Neural progenitor cell (in vitro differentiated cells): ENCODE results near the gene VAV1. TPM values are rescaled to one million over a fixed set of nuclear protein-coding genes. Genes with fewer than 3 reads are reported as not detected.

ENCODE experiments used
- DNase-seq: peaks from one replicate; pipeline ENCODE4 v3.0.0-alpha.2; 2016; ENCODE audit warnings: low spot score
- H2AFZ ChIP-seq: fragments of 200-600 bp; sonication (generic); replicated peaks from 2 replicates; pipeline ENCODE4 v1.6.1; 2016; ENCODE audit warnings: antibody characterized with exemption
- H3F3A ChIP-seq: fragments of 200-600 bp; sonication (generic); 2 replicates; pipeline ENCODE4 v1.6.1; 2016; ENCODE audit warnings: antibody characterized with exemption, low read depth
- H3K27ac ChIP-seq: fragments of 200-600 bp; sonication (generic); 2 replicates; pipeline ENCODE4 v1.5.1; 2016; ENCODE audit warnings: mild to moderate bottlenecking
- H3K27me3 ChIP-seq: fragments of 200-600 bp; sonication (generic); 2 replicates; pipeline ENCODE4 v1.6.1; 2016; ENCODE audit warnings: mild to moderate bottlenecking, moderate library complexity
- H3K36me3 ChIP-seq: fragments of 200-600 bp; sonication (generic); 2 replicates; pipeline ENCODE4 v1.5.1; 2016
- H3K4me1 ChIP-seq: fragments of 200-600 bp; sonication (generic); 2 replicates; pipeline ENCODE4 v1.6.1; 2016; ENCODE audit warnings: mixed run types
- H3K4me2 ChIP-seq: fragments of 200-600 bp; sonication (generic); 2 replicates; pipeline ENCODE4 v1.6.1; 2016
- H3K4me3 ChIP-seq: fragments of 200-600 bp; sonication (generic); 2 replicates; pipeline ENCODE4 v1.5.1; 2016
- H3K79me2 ChIP-seq: fragments of 200-600 bp; sonication (generic); 2 replicates; pipeline ENCODE4 v1.6.1; 2016; ENCODE audit warnings: low read depth
- H3K9ac ChIP-seq: fragments of 200-600 bp; sonication (generic); 2 replicates; pipeline ENCODE4 v1.6.1; 2016
- H3K9me3 ChIP-seq: fragments of 200-600 bp; sonication (generic); 2 replicates; pipeline ENCODE4 v1.5.1; 2016; ENCODE audit warnings: low read depth
- H4K20me1 ChIP-seq: fragments of 200-600 bp; sonication (generic); 2 replicates; pipeline ENCODE4 v1.6.1; 2016; ENCODE audit warnings: low read depth
- H3K27ac Mint-ChIP-seq: 3 replicates; pipeline ENCODE4 v1.8.0; 2021; ENCODE audit warnings: mixed read lengths
- H3K27me3 Mint-ChIP-seq: 2 replicates; pipeline ENCODE4 v1.8.0; 2022; ENCODE audit warnings: low read depth, mild to moderate bottlenecking, inconsistent platforms, moderate library complexity, mixed read lengths; ENCODE audit not compliant: insufficient read depth
- H3K36me3 Mint-ChIP-seq: 3 replicates; pipeline ENCODE4 v1.8.0; 2021; ENCODE audit warnings: mixed read lengths
- H3K4me1 Mint-ChIP-seq: 3 replicates; pipeline ENCODE4 v1.8.0; 2021; ENCODE audit warnings: mixed read lengths
- H3K4me3 Mint-ChIP-seq: 3 replicates; pipeline ENCODE4 v1.8.0; 2021; ENCODE audit warnings: mild to moderate bottlenecking, moderate library complexity, mixed read lengths
- H3K9me3 Mint-ChIP-seq: 3 replicates; pipeline ENCODE4 v1.8.0; 2020; ENCODE audit warnings: mixed read lengths
- CTCF ChIP-seq: fragments of 200-600 bp; sonication (generic); IDR thresholded peaks from 2 replicates; pipeline ENCODE4 v1.5.1; 2017; ENCODE audit warnings: antibody characterized with exemption, mild to moderate bottlenecking
- EZH2 ChIP-seq: fragments of 200-600 bp; sonication (generic); IDR thresholded peaks from 2 replicates; pipeline ENCODE4 v1.6.1; 2017; ENCODE audit warnings: antibody characterized with exemption, mild to moderate bottlenecking, moderate library complexity
- EZH2phosphoT487 ChIP-seq: fragments of 200-600 bp; sonication (generic); IDR thresholded peaks from 2 replicates; pipeline ENCODE4 v1.6.1; 2017; ENCODE audit warnings: antibody characterized with exemption
- total RNA-seq: library from RNA; depleted of rRNA; stranded (reverse); fragments of >200 nt; gene quantifications from 2 replicates; pipeline ENCODE4 v1.2.3, GENCODE V29; 2015; ENCODE audit warnings: low replicate concordance

Gene VAV1
- total RNA-seq, 1 donor from 2014 or later: not detected

- TF ChIP-seq EZH2phosphoT487 (no peak), CTCF (no peak), EZH2 (no peak)
- Histone ChIP-seq H3K27ac (no peak overlapping the region), H4K20me1 (no peaks in the 10 kb centered on the region), H3K27me3 (no peaks in the 10 kb centered on the region), H3K9ac (no peak overlapping the region), H3K4me2 (no peak overlapping the region), H3K79me2 (peaks cover 8% of the 10 kb centered on the region), H2AFZ (no peak overlapping the region), H3K9me3 (no peaks in the 10 kb centered on the region), H3K36me3 (no peaks in the 10 kb centered on the region), H3K4me1 (peaks cover 13% of the 10 kb centered on the region), H3K4me3 (no peak overlapping the region), H3F3A (peaks cover 7% of the 10 kb centered on the region)
- DNase-seq: no peak
- Mint-ChIP-seq H3K27me3 (peaks cover 11% of the 10 kb centered on the region), H3K27ac (no peak overlapping the region), H3K9me3 (no peaks in the 10 kb centered on the region), H3K4me1 (peaks cover 9% of the 10 kb centered on the region), H3K36me3 (peaks cover 8% of the 10 kb centered on the region), H3K4me3 (no peak overlapping the region)
Observed at GRCh38 chr19:6731822-6732221, 40.7 kb upstream of the VAV1 start.

GRCh38 chr19:6732803-6733337, 39.6 kb upstream of the VAV1 start:
- H3K9ac ChIP-seq: no peak overlapping the region
- H3K27me3 ChIP-seq: no peaks in the 10 kb centered on the region
- H3K27ac ChIP-seq: no peak overlapping the region
- H3K4me2 ChIP-seq: no peak overlapping the region
- H3F3A ChIP-seq: peaks cover 10% of the 10 kb centered on the region
- Mint-ChIP-seq H3K36me3 (peaks cover 8% of the 10 kb centered on the region), H3K27ac (no peak overlapping the region), H3K4me1 (peaks cover 11% of the 10 kb centered on the region), H3K9me3 (no peaks in the 10 kb centered on the region), H3K27me3 (peaks cover 11% of the 10 kb centered on the region), H3K4me3 (no peak overlapping the region)
- no peaks in the 10 kb centered on the region for H3K36me3 ChIP-seq
- no peaks in the 10 kb centered on the region for H4K20me1 ChIP-seq
- TF ChIP-seq EZH2: no peak
- TF ChIP-seq CTCF: no peak
- TF ChIP-seq EZH2phosphoT487: no peak
- H3K4me1 ChIP-seq: peaks cover 13% of the 10 kb centered on the region
- no peak overlapping the region for H2AFZ ChIP-seq
- peaks cover 8% of the 10 kb centered on the region for H3K79me2 ChIP-seq
- no peak for DNase-seq
- H3K4me3 ChIP-seq: no peak overlapping the region
- H3K9me3 ChIP-seq: no peaks in the 10 kb centered on the region

GRCh38 chr19:6733338-6734095, 39.0 kb upstream of the VAV1 start:
- no peaks in the 10 kb centered on the region for H3K9me3 ChIP-seq
- TF ChIP-seq EZH2: no peak
- TF ChIP-seq CTCF: peak; percentile 52
- TF ChIP-seq EZH2phosphoT487: no peak
- H3K79me2 ChIP-seq: peaks cover 8% of the 10 kb centered on the region
- H2AFZ ChIP-seq: no peak overlapping the region
- peaks cover 11% of the 10 kb centered on the region for H3K27me3 Mint-ChIP-seq
- no peak overlapping the region for H3K4me3 Mint-ChIP-seq
- peaks cover 18% of the 10 kb centered on the region for H3K4me1 Mint-ChIP-seq
- no peak overlapping the region for H3K27ac ChIP-seq
- no peak overlapping the region for H3K9ac ChIP-seq
- no peak overlapping the region for H3K4me2 ChIP-seq
- H4K20me1 ChIP-seq: no peaks in the 10 kb centered on the region
- H3K4me1 ChIP-seq: peaks cover 13% of the 10 kb centered on the region
- H3K36me3 Mint-ChIP-seq: peaks cover 8% of the 10 kb centered on the region
- no peaks in the 10 kb centered on the region for H3K9me3 Mint-ChIP-seq
- DNase-seq: no peak
- peaks cover 16% of the 10 kb centered on the region for H3F3A ChIP-seq
- H3K27me3 ChIP-seq: no peaks in the 10 kb centered on the region
- no peak overlapping the region for H3K4me3 ChIP-seq
- no peaks in the 10 kb centered on the region for H3K36me3 ChIP-seq
- H3K27ac Mint-ChIP-seq: no peak overlapping the region
